Measurements from ENCODE around the gene TTC3.

- TF ChIP-seq DPF2 (IDR thresholded peaks at IDR 0.05) (no peak), GABPA (IDR thresholded peaks at IDR 0.05; ENCODE audit: low read depth) (no peak)
Observed at GRCh38 chr21:37172646-37173045, 99.6 kb downstream of the TTC3 start.

Measured in GM12878 (cell line).